H9 (cell line): ENCODE results near the gene KCTD1. TPM values are rescaled to one million over a fixed set of nuclear protein-coding genes. Genes with fewer than 3 reads are reported as not detected.

ENCODE experiments used
- DNase-seq: peaks from one replicate; pipeline ENCODE4 v3.0.0-alpha.2; 2017
- H2AFZ ChIP-seq: one replicate; pipeline ENCODE4 v1.6.1; 2013; ENCODE audit warnings: mild to moderate bottlenecking, low read length, control low read depth, moderate library complexity
- H2AK5ac ChIP-seq: 2 replicates; pipeline ENCODE4 v1.6.1; 2013; ENCODE audit warnings: low read length, control low read depth, mixed read lengths; ENCODE audit not compliant: insufficient read length
- H2BK120ac ChIP-seq: one replicate; pipeline ENCODE4 v1.6.1; 2013; ENCODE audit warnings: low read depth, mild to moderate bottlenecking, low read length, control low read depth, inconsistent platforms; ENCODE audit not compliant: poor library complexity, severe bottlenecking
- H2BK12ac ChIP-seq: 2 replicates; pipeline ENCODE4 v1.6.1; 2013; ENCODE audit warnings: low read length, control low read depth, mixed read lengths, low read depth; ENCODE audit not compliant: insufficient read length
- H2BK15ac ChIP-seq: 2 replicates; pipeline ENCODE4 v1.6.1; 2013; ENCODE audit warnings: low read depth, low read length, control low read depth
- H2BK20ac ChIP-seq: one replicate; pipeline ENCODE4 v1.6.1; 2013; ENCODE audit warnings: low read depth, mild to moderate bottlenecking, low read length, control low read depth, inconsistent platforms; ENCODE audit not compliant: poor library complexity, severe bottlenecking
- H2BK5ac ChIP-seq: 2 replicates; pipeline ENCODE4 v1.6.1; 2013; ENCODE audit warnings: low read length, control low read depth, mixed read lengths; ENCODE audit not compliant: insufficient read length
- H3K14ac ChIP-seq: 2 replicates; pipeline ENCODE4 v1.6.1; 2013; ENCODE audit warnings: low read length, control low read depth; ENCODE audit not compliant: insufficient read depth
- H3K18ac ChIP-seq: 2 replicates; pipeline ENCODE4 v1.6.1; 2013; ENCODE audit warnings: low read depth, mild to moderate bottlenecking, mixed read lengths, low read length, control low read depth; ENCODE audit not compliant: insufficient read length
- H3K23ac ChIP-seq: 2 replicates; pipeline ENCODE4 v1.6.1; 2013; ENCODE audit warnings: low read length, control low read depth, mixed read lengths, low read depth; ENCODE audit not compliant: insufficient read length
- H3K23me2 ChIP-seq: 2 replicates; pipeline ENCODE4 v1.6.1; 2013; ENCODE audit warnings: low read depth, mild to moderate bottlenecking, mixed read lengths, low read length, control low read depth; ENCODE audit not compliant: insufficient read length, poor library complexity, severe bottlenecking
- H3K27ac ChIP-seq: 2 replicates; pipeline ENCODE4 v1.5.1; 2013; ENCODE audit warnings: low read length, control low read depth, mixed read lengths, low read depth; ENCODE audit not compliant: insufficient read length
- H3K27me3 ChIP-seq: 2 replicates; pipeline ENCODE4 v1.6.1; 2013; ENCODE audit warnings: low read length, control low read depth, inconsistent platforms; ENCODE audit not compliant: insufficient read depth
- H3K4ac ChIP-seq: 2 replicates; pipeline ENCODE4 v1.6.1; 2013; ENCODE audit warnings: low read depth, mild to moderate bottlenecking, control low read depth, inconsistent platforms, low read length, moderate library complexity
- H3K4me1 ChIP-seq: 2 replicates; pipeline ENCODE4 v1.6.1; 2013; ENCODE audit warnings: low read length, control low read depth, inconsistent platforms; ENCODE audit not compliant: insufficient read depth
- H3K4me2 ChIP-seq: 2 replicates; pipeline ENCODE4 v1.6.1; 2013; ENCODE audit warnings: low read length, control low read depth, mixed read lengths; ENCODE audit not compliant: insufficient read length, insufficient read depth
- H3K56ac ChIP-seq: 2 replicates; pipeline ENCODE4 v1.6.1; 2013; ENCODE audit warnings: low read depth, mild to moderate bottlenecking, mixed read lengths, low read length, control low read depth; ENCODE audit not compliant: insufficient read length
- H3K79me1 ChIP-seq: 2 replicates; pipeline ENCODE4 v1.6.1; 2013; ENCODE audit warnings: low read depth, mild to moderate bottlenecking, moderate library complexity, low read length, control low read depth, inconsistent platforms; ENCODE audit not compliant: insufficient read depth, poor library complexity, severe bottlenecking
- H3K79me2 ChIP-seq: 2 replicates; pipeline ENCODE4 v1.6.1; 2013; ENCODE audit warnings: low read length, control low read depth, inconsistent platforms; ENCODE audit not compliant: insufficient read depth
- H3K9ac ChIP-seq: 2 replicates; pipeline ENCODE4 v1.6.1; 2013; ENCODE audit warnings: low read length, control low read depth, mixed read lengths; ENCODE audit not compliant: insufficient read length; ENCODE audit errors: extremely low read depth
- H3K9me3 ChIP-seq: one replicate; pipeline ENCODE4 v1.6.1; 2013; ENCODE audit warnings: low read depth, low read length, inconsistent platforms; ENCODE audit not compliant: control insufficient read depth
- H3T11ph ChIP-seq: one replicate; pipeline ENCODE4 v1.6.1; 2013; ENCODE audit warnings: mild to moderate bottlenecking, low read length, control low read depth, inconsistent platforms
- H4K20me1 ChIP-seq: one replicate; pipeline ENCODE4 v1.6.1; 2013; ENCODE audit not compliant: control insufficient read depth, insufficient read length, insufficient read depth
- H4K5ac ChIP-seq: 2 replicates; pipeline ENCODE4 v1.6.1; 2013; ENCODE audit warnings: low read depth, mild to moderate bottlenecking, mixed read lengths, low read length, control low read depth; ENCODE audit not compliant: insufficient read length
- H4K8ac ChIP-seq: replicated peaks from 2 replicates; pipeline ENCODE4 v1.6.1; 2013; ENCODE audit warnings: low read length, control low read depth, mixed read lengths, low read depth; ENCODE audit not compliant: insufficient read length
- H4K91ac ChIP-seq: 2 replicates; pipeline ENCODE4 v1.6.1; 2013; ENCODE audit warnings: low read depth, mild to moderate bottlenecking, moderate library complexity, mixed read lengths, low read length, control low read depth; ENCODE audit not compliant: insufficient read length
- H3K27ac Mint-ChIP-seq, 3 experiments: 2 replicates in 2 of 3; 3 replicates in 1 of 3; pipeline ENCODE4 v1.8.0; 2020 to 2021; ENCODE audit warnings: mixed read lengths in 3 of 3, mild to moderate bottlenecking in 1 of 3, moderate library complexity in 1 of 3
- H3K27me3 Mint-ChIP-seq: 2 replicates; pipeline ENCODE4 v1.8.0; 2021; ENCODE audit warnings: low read depth, mild to moderate bottlenecking, moderate library complexity, mixed read lengths
- H3K36me3 Mint-ChIP-seq, 3 experiments: 2 replicates in 2 of 3; 3 replicates in 1 of 3; pipeline ENCODE4 v1.8.0; 2020 to 2021; ENCODE audit warnings: low read depth in 3 of 3, mixed read lengths in 3 of 3; ENCODE audit not compliant: insufficient read depth in 1 of 3
- H3K4me1 Mint-ChIP-seq, 2 experiments: 2 replicates each; pipeline ENCODE4 v1.8.0; 2020; ENCODE audit warnings: mixed read lengths in 2 of 2
- H3K4me3 Mint-ChIP-seq, 2 experiments: 2 replicates in 1 of 2; 3 replicates in 1 of 2; pipeline ENCODE4 v1.8.0; 2020 to 2021; ENCODE audit warnings: mild to moderate bottlenecking in 2 of 2, mixed read lengths in 2 of 2, moderate library complexity in 1 of 2
- H3K9me3 Mint-ChIP-seq, 2 experiments: 2 replicates in 1 of 2; 3 replicates in 1 of 2; pipeline ENCODE4 v1.8.0; 2020; ENCODE audit warnings: mild to moderate bottlenecking in 2 of 2, mixed read lengths in 2 of 2, moderate library complexity in 1 of 2
- CTCF ChIP-seq: fragments of 200-600 bp; sonication (generic); conservative IDR thresholded peaks from 3 replicates; pipeline ENCODE4 v1.8.0; 2021; ENCODE audit warnings: antibody characterized with exemption, mild to moderate bottlenecking
- WGBS: extraction: QIAGEN DNeasy Blood & Tissue Kit; methylation state at CpG from one replicate; pipeline ENCODE4 v1.1.7; 2013; ENCODE audit warnings: missing lambda C conversion rate, low lambda C conversion rate, mixed read lengths; ENCODE audit not compliant: insufficient read length; ENCODE audit errors: extremely low coverage; 5-methylcytosine and 5-hydroxymethylcytosine counted together
- total RNA-seq: library from RNA; stranded (reverse); gene quantifications from 2 replicates; pipeline ENCODE4 v1.2.1, GENCODE V29; 2021

The KCTD1 gene
- total RNA-seq, 1 experiment from 2014 or later, result 10.8 TPM

GRCh38 chr18:26483633-26484032 is 64.7 kb downstream of the KCTD1 start:
- Histone ChIP-seq H2AFZ (no peak overlapping the region), H3K9me3 (no peaks in the 10 kb centered on the region), H3K9ac (no peak overlapping the region), H3K56ac (no peak overlapping the region), H2BK20ac (no peak overlapping the region), H2AK5ac (no peak overlapping the region), H3K79me2 (no peaks in the 10 kb centered on the region), H3K79me1 (no peaks in the 10 kb centered on the region), H3K23me2 (no peaks in the 10 kb centered on the region), H3K4ac (no peak overlapping the region), H4K5ac (no peak overlapping the region), H2BK5ac (no peak overlapping the region), H2BK120ac (no peak overlapping the region), H3K27ac (no peak overlapping the region), H4K91ac (no peak overlapping the region), H3K4me2 (no peak overlapping the region), H3K18ac (no peak overlapping the region), H3K14ac (no peak overlapping the region), H4K20me1 (no peaks in the 10 kb centered on the region), H3T11ph (no peak overlapping the region), H3K27me3 (no peaks in the 10 kb centered on the region), H3K4me1 (peaks cover 9% of the 10 kb centered on the region), H2BK15ac (no peak overlapping the region), H4K8ac (no peak overlapping the region), H2BK12ac (no peak overlapping the region), H3K23ac (peak overlapping the region; percentile 8)
- DNase-seq, result no peak
- H3K36me3 Mint-ChIP-seq, result no peaks in the 10 kb centered on the region
- no peak for TF ChIP-seq CTCF
- H3K27ac Mint-ChIP-seq, result peak overlapping the region in 1 of 3 experiments; percentile 14; a peak in 1 of 7 replicates
- no peaks in the 10 kb centered on the region for H3K9me3 Mint-ChIP-seq
- no CpG with 5 or more reads among the region's 4 CpGs for WGBS
- peaks cover 2% of the 10 kb centered on the region; the same call in 1 of the 2 replicates for H3K27me3 Mint-ChIP-seq
- no peak overlapping the region for H3K4me3 Mint-ChIP-seq
- peaks cover 42 to 48% of the 10 kb centered on the region in 2 experiments for H3K4me1 Mint-ChIP-seq
